Parathyroid adenoma (tissue), 2 donors: Measurements from ENCODE around the gene TGFBR2.

Experiments
- H2AFZ ChIP-seq: fragments of 300-600 bp; sonication (generic); one replicate; pipeline ENCODE4 v1.7.0; 2017; ENCODE audit warnings: antibody characterized with exemption, mild to moderate bottlenecking
- H3K27ac ChIP-seq: fragments of 300-600 bp; sonication (generic); one replicate; pipeline ENCODE4 v1.7.0; 2017
- H3K27me3 ChIP-seq: fragments of 300-600 bp; sonication (generic); one replicate; pipeline ENCODE4 v1.7.0; 2017; ENCODE audit warnings: low read length; ENCODE audit not compliant: control insufficient read depth, insufficient read depth
- H3K36me3 ChIP-seq: fragments of 300-600 bp; sonication (generic); one replicate; pipeline ENCODE4 v1.7.0; 2017; ENCODE audit warnings: low read length; ENCODE audit not compliant: control insufficient read depth, insufficient read depth
- H3K4me1 ChIP-seq: fragments of 300-600 bp; sonication (generic); one replicate; pipeline ENCODE4 v1.7.0; 2017; ENCODE audit warnings: control low read depth
- H3K4me2 ChIP-seq: fragments of 300-600 bp; sonication (generic); one replicate; pipeline ENCODE4 v1.7.0; 2017; ENCODE audit warnings: low read length
- H3K4me3 ChIP-seq: fragments of 300-600 bp; sonication (generic); one replicate; pipeline ENCODE4 v1.7.0; 2017; ENCODE audit warnings: low read depth, low read length
- H3K79me2 ChIP-seq: fragments of 300-600 bp; sonication (generic); one replicate; pipeline ENCODE4 v1.7.0; 2017; ENCODE audit warnings: control low read depth
- H3K9ac ChIP-seq: fragments of 300-600 bp; sonication (generic); one replicate; pipeline ENCODE4 v1.7.0; 2017; ENCODE audit warnings: mild to moderate bottlenecking
- H3K9me3 ChIP-seq: fragments of 300-600 bp; sonication (generic); one replicate; pipeline ENCODE4 v1.7.0; 2017; ENCODE audit warnings: low read length; ENCODE audit not compliant: control insufficient read depth
- TF ChIP-seq, protein P1 (sequence below): fragments of 300-600 bp; sonication (generic); IDR thresholded peaks from one replicate; pipeline ENCODE4 v1.7.0; 2017; ENCODE audit warnings: antibody characterized with exemption, mild to moderate bottlenecking
- donor health status: primary hyperparathyroidism.

Gene TGFBR2

DNA sequence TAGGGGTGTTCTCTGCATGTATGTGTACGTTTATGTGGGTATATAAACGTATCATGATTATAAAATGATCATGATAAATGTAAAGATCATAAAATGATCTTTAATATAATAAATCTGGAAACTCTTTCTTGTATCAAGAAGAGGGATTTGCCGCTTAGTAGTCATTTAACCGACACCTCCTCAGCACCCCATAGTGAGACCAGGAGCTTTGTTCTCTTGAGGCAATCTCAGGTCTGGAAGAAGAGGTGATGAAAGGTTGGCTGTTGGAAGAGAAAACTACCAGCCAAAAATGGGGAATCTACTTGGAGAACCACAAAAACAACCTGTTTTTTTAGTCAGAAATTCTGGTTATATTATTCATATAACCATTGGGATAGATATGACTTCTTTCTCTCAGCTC is 38.7 kb downstream of the TGFBR2 start:
- no peak overlapping the region for H3K4me2 ChIP-seq
- no peaks in the 10 kb centered on the region for H3K79me2 ChIP-seq
- no peak overlapping the region for H3K9ac ChIP-seq
- no peak overlapping the region for H3K27ac ChIP-seq
- H3K4me1 ChIP-seq, result no peaks in the 10 kb centered on the region
- no peaks in the 10 kb centered on the region for H3K36me3 ChIP-seq
- H2AFZ ChIP-seq, result no peak overlapping the region
- H3K27me3 ChIP-seq, result no peaks in the 10 kb centered on the region
- H3K9me3 ChIP-seq, result no peaks in the 10 kb centered on the region
- TF ChIP-seq, protein P1, sequence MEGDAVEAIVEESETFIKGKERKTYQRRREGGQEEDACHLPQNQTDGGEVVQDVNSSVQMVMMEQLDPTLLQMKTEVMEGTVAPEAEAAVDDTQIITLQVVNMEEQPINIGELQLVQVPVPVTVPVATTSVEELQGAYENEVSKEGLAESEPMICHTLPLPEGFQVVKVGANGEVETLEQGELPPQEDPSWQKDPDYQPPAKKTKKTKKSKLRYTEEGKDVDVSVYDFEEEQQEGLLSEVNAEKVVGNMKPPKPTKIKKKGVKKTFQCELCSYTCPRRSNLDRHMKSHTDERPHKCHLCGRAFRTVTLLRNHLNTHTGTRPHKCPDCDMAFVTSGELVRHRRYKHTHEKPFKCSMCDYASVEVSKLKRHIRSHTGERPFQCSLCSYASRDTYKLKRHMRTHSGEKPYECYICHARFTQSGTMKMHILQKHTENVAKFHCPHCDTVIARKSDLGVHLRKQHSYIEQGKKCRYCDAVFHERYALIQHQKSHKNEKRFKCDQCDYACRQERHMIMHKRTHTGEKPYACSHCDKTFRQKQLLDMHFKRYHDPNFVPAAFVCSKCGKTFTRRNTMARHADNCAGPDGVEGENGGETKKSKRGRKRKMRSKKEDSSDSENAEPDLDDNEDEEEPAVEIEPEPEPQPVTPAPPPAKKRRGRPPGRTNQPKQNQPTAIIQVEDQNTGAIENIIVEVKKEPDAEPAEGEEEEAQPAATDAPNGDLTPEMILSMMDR, result no peak
- H3K4me3 ChIP-seq, result no peak overlapping the region

DNA sequence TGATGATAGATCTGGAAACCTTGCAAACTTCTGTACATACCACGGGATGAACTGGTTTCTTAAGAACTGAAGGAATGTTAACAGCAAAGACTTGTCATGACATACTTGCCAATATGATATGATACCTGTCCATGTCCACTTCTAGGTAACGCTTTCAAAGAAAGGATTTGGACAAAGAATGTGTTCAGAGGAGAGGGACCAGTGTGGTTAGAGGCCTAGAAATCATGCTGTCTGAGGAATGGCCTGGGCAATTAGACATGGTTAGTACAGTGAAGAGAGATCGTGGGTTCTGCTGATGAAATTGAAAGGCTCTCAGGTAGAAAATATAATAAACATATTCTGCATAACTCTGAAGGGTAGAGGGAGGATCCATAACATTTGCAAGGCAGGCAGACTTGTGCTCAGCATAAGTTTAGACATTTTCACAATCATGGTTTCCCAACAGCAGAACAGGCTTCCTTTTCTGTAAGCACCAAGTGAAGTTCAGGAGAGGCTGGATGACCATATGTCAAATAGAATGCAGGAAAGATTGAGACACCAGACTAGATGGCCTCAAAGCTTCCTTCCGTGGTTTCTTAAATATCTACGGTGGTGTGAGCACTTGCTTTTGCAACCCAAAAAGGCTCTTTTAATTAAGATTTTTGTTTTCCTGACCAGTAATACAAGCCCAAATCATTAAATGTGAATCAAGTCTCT is 39.9 kb downstream of the TGFBR2 start:
- Histone ChIP-seq H3K79me2 (no peaks in the 10 kb centered on the region), H3K4me3 (no peak overlapping the region), H3K9me3 (no peaks in the 10 kb centered on the region), H3K36me3 (no peaks in the 10 kb centered on the region), H3K4me1 (no peaks in the 10 kb centered on the region), H3K9ac (no peak overlapping the region), H2AFZ (no peak overlapping the region), H3K4me2 (no peak overlapping the region), H3K27ac (no peak overlapping the region), H3K27me3 (no peaks in the 10 kb centered on the region)
- TF ChIP-seq, protein P1, result no peak

DNA sequence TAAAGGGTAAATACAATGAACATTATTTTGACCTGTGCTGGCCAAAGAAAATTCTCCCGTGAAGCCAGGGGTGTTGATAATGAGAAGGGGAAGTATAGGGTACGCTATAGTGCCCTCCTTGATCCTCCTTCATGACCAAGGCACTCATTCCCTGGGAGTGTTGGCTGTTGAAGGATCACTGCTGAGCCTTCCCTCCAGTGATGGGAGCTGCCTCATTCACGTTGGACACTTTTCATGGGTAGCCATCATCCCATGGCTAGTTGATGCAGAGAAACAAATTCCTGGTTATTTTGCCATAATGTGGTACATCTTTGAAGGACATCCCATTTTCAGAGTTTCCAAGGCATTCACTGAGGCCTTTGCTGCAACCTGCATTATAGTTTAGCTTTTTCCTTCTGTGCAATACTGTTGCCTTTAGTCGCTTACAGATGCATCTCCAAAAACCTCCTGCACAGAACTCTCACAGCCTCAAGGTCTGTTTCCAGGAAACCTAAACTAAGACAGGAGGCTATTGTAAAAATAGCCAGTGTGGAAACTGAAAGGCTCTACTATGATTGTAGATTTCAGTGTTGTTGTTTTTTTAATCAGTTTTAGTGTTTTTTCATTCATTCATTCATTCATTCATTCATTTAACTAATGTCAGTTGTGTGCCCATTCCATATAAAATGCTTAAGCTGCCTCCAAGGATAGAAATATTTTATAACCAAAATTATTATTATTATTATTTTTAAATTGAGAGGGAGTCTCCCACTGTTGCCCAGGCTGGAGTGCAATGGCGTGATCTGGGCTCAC is 40.8 kb downstream of the TGFBR2 start:
- H3K9me3 ChIP-seq, result no peaks in the 10 kb centered on the region
- H3K4me2 ChIP-seq, result no peak overlapping the region
- H3K79me2 ChIP-seq, result no peaks in the 10 kb centered on the region
- H3K27ac ChIP-seq, result no peak overlapping the region
- H3K9ac ChIP-seq, result no peak overlapping the region
- no peaks in the 10 kb centered on the region for H3K27me3 ChIP-seq
- TF ChIP-seq, protein P1, result no peak
- no peak overlapping the region for H3K4me3 ChIP-seq
- H2AFZ ChIP-seq, result no peak overlapping the region
- no peaks in the 10 kb centered on the region for H3K4me1 ChIP-seq
- H3K36me3 ChIP-seq, result no peaks in the 10 kb centered on the region

DNA sequence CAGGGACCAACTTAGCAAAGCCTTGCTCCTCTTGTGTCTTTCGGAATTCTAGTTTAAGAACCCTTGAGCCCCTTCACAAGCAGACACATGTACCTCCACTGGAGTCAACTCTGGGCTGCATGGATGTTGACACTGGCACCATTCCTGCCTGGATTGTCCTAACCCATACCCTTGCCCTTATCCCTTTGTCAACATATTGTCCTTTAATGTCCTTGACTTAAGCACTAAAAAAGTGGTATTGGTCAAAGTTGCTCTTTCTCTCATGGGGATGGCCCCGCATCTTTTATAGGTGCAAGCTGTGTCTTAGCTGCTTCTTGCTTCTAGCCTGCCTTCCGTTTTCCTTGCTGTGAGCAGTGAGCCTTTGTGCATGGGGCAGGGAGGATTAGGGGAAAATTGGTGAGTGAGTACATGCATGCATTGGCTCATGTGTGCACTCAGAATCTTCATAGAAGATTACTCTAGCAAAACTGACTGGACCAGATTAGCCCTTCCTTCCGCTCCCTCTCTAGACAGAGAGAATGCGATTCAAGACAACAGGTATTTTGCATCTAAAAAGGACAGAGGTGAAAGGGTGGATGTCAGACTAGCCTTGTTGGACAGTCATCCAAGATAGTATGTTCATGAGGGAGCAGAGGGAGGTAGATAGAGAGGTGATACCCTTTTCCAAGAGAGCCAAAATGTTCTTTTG is 42.4 kb downstream of the TGFBR2 start:
- Histone ChIP-seq H3K4me1 (no peaks in the 10 kb centered on the region), H3K9ac (no peak overlapping the region), H3K27me3 (no peaks in the 10 kb centered on the region), H3K4me3 (no peak overlapping the region), H3K9me3 (no peaks in the 10 kb centered on the region), H3K36me3 (no peaks in the 10 kb centered on the region), H2AFZ (no peak overlapping the region), H3K79me2 (no peaks in the 10 kb centered on the region), H3K4me2 (no peak overlapping the region), H3K27ac (no peak overlapping the region)
- TF ChIP-seq, protein P1, result no peak
